Activated CD4-positive, alpha-beta T cell treated with anti-CD3 and anti-CD28 coated beads, Interleukin-10, Interleukin-2, amounts not matched to agents 100 ng/mL and 50 ng/mL, durations not matched to agents 16 hours and 8 hours (primary cell): ENCODE results near the gene PRKAR2B.
"Not testable (repeated sequence)": the region's sequence is repeated elsewhere in the genome, so short reads cannot be mapped to it uniquely, and the experiment has no call there.

Experiments
- DNase-seq: peaks from one replicate; pipeline ENCODE4 v3.0.0-alpha.2; 2020

PRKAR2B gene

GRCh38 chr7:107049480-107049879, 5.0 kb downstream of the PRKAR2B start:
- DNase-seq = no peak

GRCh38 chr7:107049971-107050532, 5.5 kb downstream of the PRKAR2B start:
- no peak for DNase-seq

- peak; percentile 45 for DNase-seq
These were observed 6.9 kb downstream of the PRKAR2B start for GRCh38 chr7:107051376-107051775.

GRCh38 chr7:107054965-107055364, 10.5 kb downstream of the PRKAR2B start:
- not testable (repeated sequence) for DNase-seq

GRCh38 chr7:107056058-107056457, 11.6 kb downstream of the PRKAR2B start:
- DNase-seq = not testable (repeated sequence)

- DNase-seq = no peak
These were observed 12.4 kb downstream of the PRKAR2B start for GRCh38 chr7:107056728-107057473.

- no peak for DNase-seq
These were observed 12.9 kb downstream of the PRKAR2B start for GRCh38 chr7:107057474-107057833.

GRCh38 chr7:107059468-107059867, 15.0 kb downstream of the PRKAR2B start:
- DNase-seq = no peak

- no peak for DNase-seq
These were observed 19.0 kb downstream of the PRKAR2B start for GRCh38 chr7:107063245-107064120.

- no peak for DNase-seq
These were observed 19.8 kb downstream of the PRKAR2B start for GRCh38 chr7:107064255-107064654.

GRCh38 chr7:107065929-107066247, 21.4 kb downstream of the PRKAR2B start:
- DNase-seq = no peak

- no peak for DNase-seq
These were observed 23.7 kb downstream of the PRKAR2B start for GRCh38 chr7:107068156-107068555.

- no peak for DNase-seq
These were observed 25.0 kb downstream of the PRKAR2B start for GRCh38 chr7:107069457-107069856.

- no peak for DNase-seq
These were observed 26.2 kb downstream of the PRKAR2B start for GRCh38 chr7:107070710-107071109.

GRCh38 chr7:107071129-107071528, 26.6 kb downstream of the PRKAR2B start:
- no peak for DNase-seq

- DNase-seq = no peak
These were observed 27.6 kb downstream of the PRKAR2B start for GRCh38 chr7:107072133-107072532.

- DNase-seq = no peak
These were observed 31.5 kb downstream of the PRKAR2B start for GRCh38 chr7:107075863-107076574.

- no peak for DNase-seq
These were observed 32.5 kb downstream of the PRKAR2B start for GRCh38 chr7:107076781-107077698.

GRCh38 chr7:107077699-107078516, 33.4 kb downstream of the PRKAR2B start:
- DNase-seq = no peak

- DNase-seq = no peak
These were observed 34.0 kb downstream of the PRKAR2B start for GRCh38 chr7:107078517-107078966.
